Measurements from ENCODE around the gene KIRREL3.

Gene KIRREL3

GRCh38 chr11:126482586-126483108 lies 517.9 kb downstream of the KIRREL3 start:
- no peak for TF ChIP-seq CTCF (IDR thresholded peaks at IDR 0.05; ENCODE audit: control insufficient read depth, insufficient read depth, low read depth, low read length, missing control alignments)
- no peak for DNase-seq (ENCODE audit: low read depth)
- H3K4me3 ChIP-seq (ENCODE audit: control insufficient read depth, low read depth, low read length), result no peak overlapping the region

- no peak for TF ChIP-seq CTCF (IDR thresholded peaks at IDR 0.05; ENCODE audit: control insufficient read depth, insufficient read depth, low read depth, low read length, missing control alignments)
- no peak for DNase-seq (ENCODE audit: low read depth)
These were observed 519.3 kb downstream of the KIRREL3 start for GRCh38 chr11:126481303-126481680.

GRCh38 chr11:126480410-126481302 lies 519.9 kb downstream of the KIRREL3 start:
- TF ChIP-seq CTCF (IDR thresholded peaks at IDR 0.05; ENCODE audit: control insufficient read depth, insufficient read depth, low read depth, low read length, missing control alignments), result peak; percentile 92
- peak overlapping the region; percentile 11; the same call in 1 of the 2 replicates for H3K4me3 ChIP-seq (ENCODE audit: control insufficient read depth, low read depth, low read length)
- DNase-seq (ENCODE audit: low read depth), result peak; percentile 59

More at GRCh38 chr11:126481303-126481680, 519.3 kb downstream of the KIRREL3 start:
- no peak overlapping the region for H3K4me3 ChIP-seq (ENCODE audit: control insufficient read depth, low read depth, low read length)

- no peak for TF ChIP-seq CTCF (IDR thresholded peaks at IDR 0.05; ENCODE audit: control insufficient read depth, insufficient read depth, low read depth, low read length, missing control alignments)
- H3K4me3 ChIP-seq (ENCODE audit: control insufficient read depth, low read depth, low read length), result no peak overlapping the region
- DNase-seq (ENCODE audit: low read depth), result no peak
These were observed 520.6 kb downstream of the KIRREL3 start for GRCh38 chr11:126480015-126480409.

- DNase-seq (ENCODE audit: low read depth), result no peak
- H3K4me3 ChIP-seq (ENCODE audit: control insufficient read depth, low read depth, low read length), result no peak overlapping the region
- no peak for TF ChIP-seq CTCF (IDR thresholded peaks at IDR 0.05; ENCODE audit: control insufficient read depth, insufficient read depth, low read depth, low read length, missing control alignments)
These were observed 521.2 kb downstream of the KIRREL3 start for GRCh38 chr11:126479178-126479930.

GRCh38 chr11:126478466-126478865 lies 522.1 kb downstream of the KIRREL3 start:
- DNase-seq (ENCODE audit: low read depth), result no peak
- no peak overlapping the region for H3K4me3 ChIP-seq (ENCODE audit: control insufficient read depth, low read depth, low read length)
- TF ChIP-seq CTCF (IDR thresholded peaks at IDR 0.05; ENCODE audit: control insufficient read depth, insufficient read depth, low read depth, low read length, missing control alignments), result no peak
